ENCODE results near the gene OR8U1.
"Not testable (repeated sequence)": the region's sequence is repeated elsewhere in the genome, so short reads cannot be mapped to it uniquely, and the experiment has no call there.

OR8U1 gene

GRCh38 chr11:56375324-56375723 is at the start of gene OR8U1:
OR8U1 (plus strand) TSS chr11:56375624; CDS start chr11:56375624, 0 bp downstream.
- no peak for DNase-seq (ENCODE audit: low read depth in 1 of 2, low spot score in 1 of 2)
- TF ChIP-seq JUND (IDR thresholded peaks at IDR 0.05; ENCODE audit: low read depth), result no peak
- in situ Hi-C loops (cut with HindIII; ENCODE audit: low pct_unique_long_range_greater_than_20kb, low sequenced_read_pairs), result no loop called here

DNA sequence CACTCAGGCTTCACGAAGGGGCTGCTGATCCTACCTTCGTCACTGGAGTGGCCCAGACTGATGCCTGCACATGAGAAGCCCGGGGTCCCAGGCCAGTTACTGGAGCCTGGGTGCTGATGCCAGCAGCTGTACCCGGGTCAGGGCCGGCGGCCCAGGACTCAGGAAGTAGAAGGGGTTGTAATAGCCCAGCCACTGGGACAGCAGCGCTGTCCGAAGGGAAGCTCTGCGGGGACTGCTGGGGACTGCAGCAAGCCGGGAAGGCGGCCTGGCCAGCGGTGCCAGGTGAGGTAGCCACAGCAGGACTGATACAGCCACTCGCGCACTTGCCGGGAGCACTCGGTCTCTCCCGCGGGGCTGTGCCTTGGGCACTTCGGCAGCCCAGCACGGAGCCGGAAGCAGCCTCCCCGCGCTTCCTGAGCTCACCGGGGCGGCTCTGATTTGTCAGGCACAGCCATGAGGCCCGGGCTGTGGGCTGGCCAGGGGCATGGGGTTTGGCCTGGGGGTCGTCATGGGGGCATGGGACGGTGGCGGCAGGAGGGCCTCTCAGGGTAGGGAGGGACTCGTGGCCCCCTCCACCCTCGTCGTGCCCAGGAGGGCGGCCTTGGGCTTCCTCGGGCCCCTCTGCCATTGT is 43.4 kb upstream of the OR8U1 start:
- DNase-seq (ENCODE audit: low read depth in 1 of 2, low spot score in 1 of 2), result peak; percentile 12 to 24
- in situ Hi-C loops (cut with HindIII; ENCODE audit: low pct_unique_long_range_greater_than_20kb, low sequenced_read_pairs), result no loop called here
- TF ChIP-seq JUND (IDR thresholded peaks at IDR 0.05; ENCODE audit: low read depth), result no peak

DNA sequence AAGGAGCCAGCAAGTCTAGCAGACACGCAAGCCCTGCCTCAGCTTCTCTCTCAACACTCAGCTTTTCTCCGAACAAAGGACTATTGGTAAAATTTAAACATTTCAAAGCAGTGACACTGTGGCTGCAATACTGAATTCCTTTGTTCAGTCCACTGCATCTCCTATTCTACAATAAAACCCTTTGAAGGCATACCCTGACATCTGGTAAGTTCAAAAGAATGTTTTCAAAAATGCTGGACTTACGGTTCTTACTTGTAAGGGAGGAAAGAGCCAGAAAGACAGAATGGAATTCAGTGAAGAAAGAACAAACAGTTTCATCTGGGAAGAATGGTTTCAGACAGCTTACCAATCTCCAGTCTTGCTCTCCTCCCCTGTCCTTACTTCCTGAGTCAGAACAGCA is 42.3 kb upstream of the OR8U1 start:
- no peak for TF ChIP-seq JUND (IDR thresholded peaks at IDR 0.05; ENCODE audit: low read depth)

DNA sequence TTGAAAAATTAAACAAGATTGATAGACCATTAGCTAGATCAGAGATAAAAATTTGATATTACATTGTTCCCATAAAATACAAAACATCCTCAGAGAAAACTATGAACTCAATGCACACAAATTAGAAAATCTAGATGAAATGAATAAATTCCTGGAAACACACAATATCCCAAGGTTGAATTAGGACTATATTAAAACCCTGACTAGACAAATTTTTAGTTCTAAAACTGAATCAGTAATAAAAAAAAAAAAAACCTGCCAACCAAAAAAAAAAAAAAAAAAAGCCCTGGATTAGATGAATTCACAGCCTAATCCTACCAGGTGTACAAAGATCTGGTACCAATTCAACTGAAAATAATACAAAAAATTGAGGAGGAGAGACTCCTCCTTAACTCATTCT is 35.1 kb upstream of the OR8U1 start:
- DNase-seq (ENCODE audit: low read depth in 1 of 2, low spot score in 1 of 2), result no peak
- no peak for TF ChIP-seq JUND (IDR thresholded peaks at IDR 0.05; ENCODE audit: low read depth)
- in situ Hi-C loops (cut with HindIII; ENCODE audit: low pct_unique_long_range_greater_than_20kb, low sequenced_read_pairs), result no loop called here

More for the DNA sequence above, 42.3 kb upstream of the OR8U1 start:
- in situ Hi-C loops (cut with HindIII; ENCODE audit: low pct_unique_long_range_greater_than_20kb, low sequenced_read_pairs), result no loop called here
- no peak for DNase-seq (ENCODE audit: low read depth in 1 of 2, low spot score in 1 of 2)

- in situ Hi-C loops (cut with HindIII; ENCODE audit: low pct_unique_long_range_greater_than_20kb, low sequenced_read_pairs), result no loop called here
- no peak for DNase-seq (ENCODE audit: low read depth in 1 of 2, low spot score in 1 of 2)
These were observed 29.7 kb upstream of the OR8U1 start, which contains the start of gene OR8K1 for GRCh38 chr11:56345739-56346138. OR8K1 (plus strand) TSS chr11:56346039; CDS start chr11:56346039, 0 bp downstream.

DNA sequence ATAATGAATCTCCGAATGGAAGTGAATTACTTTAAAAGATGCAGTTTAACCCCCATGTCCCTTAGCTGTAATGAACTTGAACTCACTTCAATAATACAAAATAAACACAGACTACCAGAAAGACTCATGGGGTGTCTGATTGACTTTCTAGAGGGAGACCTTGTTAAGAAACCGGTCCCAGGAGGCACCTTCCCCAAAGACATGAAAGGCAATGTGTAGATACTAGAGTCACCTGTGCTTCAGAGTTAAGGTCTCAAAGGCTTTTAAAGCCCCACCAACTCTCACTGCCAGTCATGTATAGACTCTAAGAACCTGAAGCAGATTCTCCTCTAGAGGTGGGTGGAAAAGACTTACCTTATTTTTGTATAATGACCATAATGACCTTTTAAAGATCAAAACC is 21.4 kb upstream of the OR8U1 start, which contains the start of gene OR8J1:
Gene OR8J1, plus strand, starts transcription at position 301 of the 400 bp plus-strand sequence. CDS start 5,956 bp downstream, outside the sequence.
- in situ Hi-C loops (cut with HindIII; ENCODE audit: low pct_unique_long_range_greater_than_20kb, low sequenced_read_pairs), result no loop called here
- no peak for DNase-seq (ENCODE audit: low read depth in 1 of 2, low spot score in 1 of 2)
- no peak for TF ChIP-seq JUND (IDR thresholded peaks at IDR 0.05; ENCODE audit: low read depth)

More at GRCh38 chr11:56345739-56346138, 29.7 kb upstream of the OR8U1 start, which contains the start of gene OR8K1:
- TF ChIP-seq JUND (IDR thresholded peaks at IDR 0.05; ENCODE audit: low read depth), result no peak

- DNase-seq (ENCODE audit: low read depth in 1 of 2, low spot score in 1 of 2), result no peak
- TF ChIP-seq JUND (IDR thresholded peaks at IDR 0.05; ENCODE audit: low read depth), result no peak
- in situ Hi-C loops (cut with HindIII; ENCODE audit: low pct_unique_long_range_greater_than_20kb, low sequenced_read_pairs), result no loop called here
These were observed 4.7 kb downstream of the OR8U1 start for GRCh38 chr11:56380120-56380519.

- DNase-seq (ENCODE audit: low read depth in 1 of 2, low spot score in 1 of 2), result no peak
- TF ChIP-seq JUND (IDR thresholded peaks at IDR 0.05; ENCODE audit: low read depth), result no peak
- in situ Hi-C loops (cut with HindIII; ENCODE audit: low pct_unique_long_range_greater_than_20kb, low sequenced_read_pairs), result no loop called here
These were observed 19.0 kb downstream of the OR8U1 start for GRCh38 chr11:56394381-56394780.

- TF ChIP-seq JUND (IDR thresholded peaks at IDR 0.05; ENCODE audit: low read depth), result no peak
- DNase-seq (ENCODE audit: low read depth in 1 of 2, low spot score in 1 of 2), result peak; percentile 21 to 52
- in situ Hi-C loops (cut with HindIII; ENCODE audit: low pct_unique_long_range_greater_than_20kb, low sequenced_read_pairs), result no loop called here
These were observed 20.6 kb downstream of the OR8U1 start for GRCh38 chr11:56396047-56396446.

GRCh38 chr11:56401858-56402461 is 26.5 kb downstream of the OR8U1 start:
- in situ Hi-C loops (cut with HindIII; ENCODE audit: low pct_unique_long_range_greater_than_20kb, low sequenced_read_pairs); DNase-seq (ENCODE audit: low read depth in 1 of 2, low spot score in 1 of 2): not testable (repeated sequence)

DNA sequence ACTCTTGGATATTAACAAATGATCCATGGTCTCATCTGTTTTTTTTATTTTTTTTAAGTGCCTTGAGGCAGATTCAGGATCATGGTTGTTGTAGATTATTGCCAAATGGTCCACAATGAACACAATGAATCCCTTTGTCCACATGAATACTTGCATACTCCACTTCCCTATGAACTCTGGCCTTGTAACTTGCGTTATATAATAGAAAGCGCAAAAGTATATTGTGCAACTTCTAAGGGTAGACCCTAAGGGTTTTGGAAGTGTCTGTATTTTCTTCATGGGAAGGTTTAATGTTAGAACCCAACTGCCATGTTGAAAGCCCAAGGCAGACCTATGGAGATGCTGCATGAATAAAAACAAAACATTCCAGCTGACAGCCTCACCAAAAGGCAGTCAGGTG is 29.0 kb downstream of the OR8U1 start:
- in situ Hi-C loops (cut with HindIII; ENCODE audit: low pct_unique_long_range_greater_than_20kb, low sequenced_read_pairs), result no loop called here
- no peak for DNase-seq (ENCODE audit: low read depth in 1 of 2, low spot score in 1 of 2)
- TF ChIP-seq JUND (IDR thresholded peaks at IDR 0.05; ENCODE audit: low read depth), result no peak

DNA sequence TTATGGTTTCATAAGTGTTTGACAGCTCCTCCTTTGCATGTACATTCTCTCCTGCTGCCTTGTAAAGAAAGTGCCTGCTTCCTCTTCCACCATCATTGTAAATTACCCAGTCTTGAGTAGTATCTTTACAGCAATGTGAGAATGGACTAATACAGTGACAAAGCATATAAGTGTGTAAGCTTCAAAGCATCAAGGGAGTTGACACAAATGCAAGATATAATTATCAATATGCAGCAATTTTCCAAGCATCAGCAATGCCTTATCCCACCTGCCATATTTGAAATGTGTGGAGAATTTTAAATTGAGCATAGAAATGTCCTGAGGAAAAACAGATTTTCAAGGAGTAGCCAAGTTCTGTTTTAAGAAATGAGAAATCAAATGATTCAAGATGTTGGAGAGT is 35.4 kb downstream of the OR8U1 start:
- no peak for TF ChIP-seq JUND (IDR thresholded peaks at IDR 0.05; ENCODE audit: low read depth)
- no peak for DNase-seq (ENCODE audit: low read depth in 1 of 2, low spot score in 1 of 2)
- in situ Hi-C loops (cut with HindIII; ENCODE audit: low pct_unique_long_range_greater_than_20kb, low sequenced_read_pairs), result no loop called here

- in situ Hi-C loops (cut with HindIII; ENCODE audit: low pct_unique_long_range_greater_than_20kb, low sequenced_read_pairs), result no loop called here
- no peak for DNase-seq (ENCODE audit: low read depth in 1 of 2, low spot score in 1 of 2)
- TF ChIP-seq JUND (IDR thresholded peaks at IDR 0.05; ENCODE audit: low read depth), result no peak
These were observed 37.0 kb downstream of the OR8U1 start, which contains the start of gene OR5AL1 for GRCh38 chr11:56412396-56412795. OR5AL1 (plus strand) TSS chr11:56412696.
